HepG2 (cell line): ENCODE measurements around the gene NOL12. TPM values are rescaled to one million over a fixed set of nuclear protein-coding genes. Genes with fewer than 3 reads are reported as not detected.

Source experiments
- CENPBD1 ChIP-seq: sonication (generic); formaldehyde crosslinking; IDR thresholded peaks from 2 replicates; pipeline ENCODE4 v1.8.0; 2022; ENCODE audit warnings: missing genetic modification reagents, low read depth, mild to moderate bottlenecking, borderline replicate concordance
- FOXA3 ChIP-seq: IDR thresholded peaks from 2 replicates; pipeline ENCODE4 v1.6.1; 2016; ENCODE audit warnings: missing genetic modification reagents, missing compliant biosample characterization
- GABPA ChIP-seq, 2 experiments: IDR thresholded peaks; 2 replicates each; pipeline ENCODE4 v1.6.1; 2011 to 2016; ENCODE audit warnings: low read depth in 2 of 2, low read length in 1 of 2, missing biosample characterization in 1 of 2, missing genetic modification characterization in 1 of 2
- HMG20B ChIP-seq: conservative IDR thresholded peaks from 2 replicates; pipeline ENCODE4 v1.6.1; 2016; ENCODE audit warnings: missing genetic modification reagents, missing compliant biosample characterization
- HOXA5 ChIP-seq: sonication (generic); formaldehyde crosslinking; IDR thresholded peaks from 2 replicates; pipeline ENCODE4 v1.4.0; 2020; ENCODE audit warnings: missing genetic modification reagents
- IRF2 ChIP-seq: IDR thresholded peaks from 2 replicates; pipeline ENCODE4 v1.6.1; 2018; ENCODE audit warnings: missing genetic modification reagents, missing compliant biosample characterization
- KLF15 ChIP-seq: sonication (generic); formaldehyde crosslinking; IDR thresholded peaks from 2 replicates; pipeline ENCODE4 v1.8.1; 2023; ENCODE audit warnings: borderline replicate concordance, mild to moderate bottlenecking, inconsistent platforms, missing genetic modification reagents, mixed read lengths
- PCBP2 ChIP-seq: fragments of 200-400 bp; formaldehyde crosslinking; optimal IDR thresholded peaks from 2 replicates; pipeline ENCODE3; 2018; ENCODE audit warnings: low read length, low read depth; ENCODE audit not compliant: poor library complexity, severe bottlenecking
- PREB ChIP-seq: sonication (generic); formaldehyde crosslinking; IDR thresholded peaks from 2 replicates; pipeline ENCODE4 v1.4.0; 2020; ENCODE audit warnings: missing genetic modification reagents
- RBM22 ChIP-seq: fragments of 200-400 bp; formaldehyde crosslinking; optimal IDR thresholded peaks from 2 replicates; pipeline ENCODE3; 2017; ENCODE audit warnings: mild to moderate bottlenecking, low read length, moderate library complexity
- RBM39 ChIP-seq: fragments of 200-400 bp; formaldehyde crosslinking; IDR thresholded peaks from one replicate; pipeline ENCODE4 v1.6.1; 2018; ENCODE audit warnings: antibody characterized with exemption, mild to moderate bottlenecking, low read depth, low read length; ENCODE audit not compliant: poor library complexity, severe bottlenecking
- RERE ChIP-seq: IDR thresholded peaks from 2 replicates; pipeline ENCODE4 v1.6.1; 2016; ENCODE audit warnings: low read depth, missing genetic modification reagents, missing compliant biosample characterization
- RFX1 ChIP-seq: fragments of 450-650 bp; IDR thresholded peaks from 2 replicates; pipeline ENCODE4 v1.6.1; 2017
- SAFB2 ChIP-seq: sonication (generic); formaldehyde crosslinking; IDR thresholded peaks from 2 replicates; pipeline ENCODE4 v1.5.1; 2020; ENCODE audit warnings: missing genetic modification reagents, low read depth, mild to moderate bottlenecking, borderline replicate concordance
- SALL1 ChIP-seq: sonication (generic); formaldehyde crosslinking; IDR thresholded peaks from 2 replicates; pipeline ENCODE4 v1.8.0; 2022; ENCODE audit warnings: mild to moderate bottlenecking, missing genetic modification reagents
- SIX4 ChIP-seq: sonication (generic); formaldehyde crosslinking; IDR thresholded peaks from 2 replicates; pipeline ENCODE4 v1.4.0; 2020; ENCODE audit warnings: missing genetic modification reagents
- ZNF275 ChIP-seq: sonication (generic); formaldehyde crosslinking; IDR thresholded peaks from 2 replicates; pipeline ENCODE4 v1.8.0; 2022; ENCODE audit warnings: missing genetic modification reagents, mild to moderate bottlenecking, inconsistent platforms, borderline replicate concordance
- ZNF543 ChIP-seq: sonication (generic); formaldehyde crosslinking; IDR thresholded peaks from 2 replicates; pipeline ENCODE4 v1.4.0; 2020; ENCODE audit warnings: mild to moderate bottlenecking, missing genetic modification reagents
- ZNF570 ChIP-seq: sonication (generic); formaldehyde crosslinking; IDR thresholded peaks from 2 replicates; pipeline ENCODE4 v1.4.0; 2020; ENCODE audit warnings: mild to moderate bottlenecking, missing genetic modification reagents, borderline replicate concordance
- ZNF839 ChIP-seq: sonication (generic); formaldehyde crosslinking; IDR thresholded peaks from 2 replicates; pipeline ENCODE4 v1.4.0; 2020; ENCODE audit warnings: missing genetic modification reagents, mild to moderate bottlenecking, borderline replicate concordance
- ZSCAN22 ChIP-seq: sonication (generic); formaldehyde crosslinking; IDR thresholded peaks from 2 replicates; pipeline ENCODE4 v1.4.0; 2020; ENCODE audit warnings: mild to moderate bottlenecking, missing genetic modification reagents
- polyA plus RNA-seq, 8 experiments: library from polyadenylated mRNA; depleted of rRNA in 3 of 8; stranded (reverse) in 7 of 8; unstranded in 1 of 8; fragments of >200 nt; fragmentation: Illumina TruSeq in 4 of 8; extraction: Trizol in 4 of 8; gene quantifications; 2 replicates each; pipeline versions ENCODE4 v1.2.1 to v1.2.3, GENCODE V29; 2011 to 2016; ENCODE audit warnings: low read depth in 4 of 8, missing spikeins in 1 of 8, mixed read lengths in 1 of 8; ENCODE audit not compliant: insufficient read depth in 1 of 8
- total RNA-seq, 5 experiments: library from RNA; depleted of rRNA; stranded (reverse); fragments of >200 nt; fragmentation: Illumina TruSeq; extraction: Trizol; gene quantifications; 2 replicates each; pipeline ENCODE4 v1.2.3, GENCODE V29; 2016; ENCODE audit warnings: low read depth in 1 of 5

The NOL12 gene
- total and polyA plus RNA-seq, 2 of the 13 experiments (the other 11 are each of a cell fraction or from before 2014, with no cell fraction given), result 14.3 to 31.4 TPM

GRCh38 chr22:37659066-37659896, 26.9 kb upstream of the NOL12 start (continued):
- TF ChIP-seq KLF15 (CRISPR knock-in tag) (no peak), RERE (no peak), RBM39 (peak; percentile 37), HMG20B (no peak), SAFB2 (CRISPR knock-in tag) (peak; percentile 56; the same call in 1 of the 2 replicates), SALL1 (peak; percentile 82; the same call in 1 of the 2 replicates), SIX4 (CRISPR knock-in tag) (no peak), IRF2 (CRISPR knock-in tag) (peak; percentile 82; the same call in 1 of the 2 replicates), RFX1 (no peak), ZNF543 (CRISPR knock-in tag) (0 out of 2 replicates have a peak, but pooled peaks have one; percentile 22), PCBP2 (no peak), GABPA (IDR thresholded peaks at IDR 0.05; ENCODE audit: low read depth, low read length) (no peak), GABPA (CRISPR knock-in tag; IDR thresholded peaks at IDR 0.05; ENCODE audit: low read depth) (peak; percentile 22; the same call in 1 of the 2 replicates), FOXA3 (peak; percentile 69), ZSCAN22 (CRISPR knock-in tag) (no peak), PREB (CRISPR knock-in tag) (no peak), ZNF275 (CRISPR knock-in tag) (no peak), HOXA5 (CRISPR knock-in tag) (no peak), ZNF570 (no peak), ZNF839 (CRISPR knock-in tag) (no peak), CENPBD1 (no peak), RBM22 (no peak)
